Adrenal gland (tissue), 12 donors: ENCODE measurements around the gene COMMD4. TPM values are rescaled to one million over a fixed set of nuclear protein-coding genes. Genes with fewer than 3 reads are reported as not detected.
A peak's percentile ranks its signal among the peaks of the same experiment; 100 is the strongest.

Experiments
- DNase-seq, 7 donors: peaks; one replicate each; pipeline ENCODE4 v3.0.0-alpha.2; 2019 to 2020
- H3K27ac ChIP-seq, 5 donors: fragments of 200-600 bp; sonication (generic) in 4 of 5; 1 replicate in 3 of 5; 2 replicates in 2 of 5; pipeline versions ENCODE4 v1.5.1 to v1.8.0; 2016 to 2020; ENCODE audit warnings: mild to moderate bottlenecking in 1 of 5
- H3K27me3 ChIP-seq: fragments of 200-600 bp; 2 replicates; pipeline ENCODE4 v1.8.0; 2021
- H3K36me3 ChIP-seq, 2 donors: fragments of 200-600 bp; replicated peaks in 1 of 2; 1 replicate in 1 of 2; 2 replicates in 1 of 2; pipeline versions ENCODE4 v1.5.1 to v1.8.0; 2018 to 2022
- H3K4me1 ChIP-seq, 2 donors: fragments of 200-600 bp; replicated peaks in 1 of 2; 1 replicate in 1 of 2; 2 replicates in 1 of 2; pipeline versions ENCODE4 v1.5.1 to v1.8.0; 2018 to 2021
- H3K4me3 ChIP-seq, 4 donors: fragments of 200-600 bp; sonication (generic) in 3 of 4; one replicate each; pipeline ENCODE4 v1.5.1; 2016 to 2018
- H3K9me3 ChIP-seq, 3 donors: fragments of 200-600 bp; sonication (generic) in 1 of 3; replicated peaks in 1 of 3; 1 replicate in 2 of 3; 2 replicates in 1 of 3; pipeline versions ENCODE4 v1.5.1 to v1.8.0; 2016 to 2021
- POLR2A ChIP-seq, 2 donors: fragments of 450-650 bp; IDR thresholded peaks; one replicate each; pipeline ENCODE4 v1.6.1; 2017; ENCODE audit warnings: antibody characterized with exemption in 2 of 2, mild to moderate bottlenecking in 2 of 2, moderate library complexity in 1 of 2
- whole genome bisulfite sequencing, 4 donors: extraction: QIAGEN DNeasy Blood & Tissue Kit in 2 of 4; methylation state at CpG; one replicate each; pipeline versions ENCODE4 v1.1.5 to v1.1.7; 2013 to 2017; 5-methylcytosine and 5-hydroxymethylcytosine counted together
- intact Hi-C, 2 donors: fragments of 100-400 bp; cut with DNase I; formaldehyde crosslinking; loops; one replicate each; pipeline versions ENCODE4 v1.14.1 to v1.15.0; 2022 to 2023
- polyA plus RNA-seq, 3 donors: library from polyadenylated mRNA; stranded (reverse); fragments of 200-250 nt in 2 of 3; fragments of 350-450 nt in 1 of 3; fragmentation: Illumina TruSeq in 1 of 3; extraction: RNeasy Lipid Tissue Mini Kit (QIAGEN cat#74804) in 1 of 3; gene quantifications; one replicate each; pipeline ENCODE4 v1.2.3, GENCODE V29; 2013 to 2014
- total RNA-seq, 9 donors: library from RNA; depleted of rRNA in 4 of 9; stranded (reverse); fragments of >200 nt in 4 of 9; fragments of 120-200 nt in 1 of 9; fragmentation: NEBNext Ultra II Directional in 1 of 9; extraction: Animal tissue kit (Norgen Biotek cat#: 25700) in 1 of 9; gene quantifications; one replicate each; pipeline versions ENCODE4 v1.1.0 to v1.2.4, GENCODE V29; 2013 to 2023
- TF ChIP-seq, protein P1 (sequence below), 6 experiments: fragments of 450-650 bp in 4 of 6; fragments of 200-600 bp in 2 of 6; sonication (generic) in 1 of 6; IDR thresholded peaks; 1 replicate in 5 of 6; 2 replicates in 1 of 6; pipeline versions ENCODE4 v1.5.1 to v1.8.0; 2016 to 2021; ENCODE audit warnings: antibody characterized with exemption in 6 of 6, mild to moderate bottlenecking in 2 of 6, moderate library complexity in 1 of 6
- donor health status: healthy with polysubstance abuse.
- donor health status: Bipolar disorder and iron deficiency.
- donor health status: DM: yes; HTN: yes; CAD: no.
- donor health status: DM: no; HTN: no; CAD: no.
- donor health status: DM: no; HTN: no; CAD: no.
- donor health status: DM: yes; HTN: yes; CAD: no.

The COMMD4 gene
- total and polyA plus RNA-seq, 12 donors: 35.9 to 254 (median 126) TPM

DNA sequence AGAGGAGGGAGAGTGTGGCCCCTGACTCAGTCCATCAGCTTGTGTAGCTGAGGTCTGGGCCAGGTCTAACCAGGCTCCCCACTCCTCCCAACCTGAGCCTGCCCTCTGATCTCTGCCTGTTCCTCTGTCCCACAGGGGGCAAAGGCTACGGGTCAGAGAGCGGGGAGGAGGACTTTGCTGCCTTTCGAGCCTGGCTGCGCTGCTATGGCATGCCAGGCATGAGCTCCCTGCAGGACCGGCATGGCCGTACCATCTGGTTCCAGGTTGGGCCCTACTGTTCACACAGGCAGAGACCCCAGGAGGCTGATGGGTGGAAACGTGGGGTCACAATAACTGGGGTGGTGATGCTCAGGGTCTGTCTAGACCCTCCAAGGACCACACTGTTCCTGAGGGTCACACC lies 17.7 kb downstream of the COMMD4 start:
- H3K36me3 ChIP-seq: peaks cover 0 to 44% of the 10 kb centered on the region in 2 donors
- H3K27ac ChIP-seq: no peak overlapping the region
- no peaks in the 10 kb centered on the region for H3K9me3 ChIP-seq
- peaks cover 0 to 13% of the 10 kb centered on the region in 2 donors for H3K4me1 ChIP-seq
- 81 to 92% (median 86%) methylated on average over 3 to 7 of the region's 7 CpGs for WGBS, 4 donors
- TF ChIP-seq POLR2A (IDR thresholded peaks at IDR 0.05): no peak
- TF ChIP-seq, protein P1, sequence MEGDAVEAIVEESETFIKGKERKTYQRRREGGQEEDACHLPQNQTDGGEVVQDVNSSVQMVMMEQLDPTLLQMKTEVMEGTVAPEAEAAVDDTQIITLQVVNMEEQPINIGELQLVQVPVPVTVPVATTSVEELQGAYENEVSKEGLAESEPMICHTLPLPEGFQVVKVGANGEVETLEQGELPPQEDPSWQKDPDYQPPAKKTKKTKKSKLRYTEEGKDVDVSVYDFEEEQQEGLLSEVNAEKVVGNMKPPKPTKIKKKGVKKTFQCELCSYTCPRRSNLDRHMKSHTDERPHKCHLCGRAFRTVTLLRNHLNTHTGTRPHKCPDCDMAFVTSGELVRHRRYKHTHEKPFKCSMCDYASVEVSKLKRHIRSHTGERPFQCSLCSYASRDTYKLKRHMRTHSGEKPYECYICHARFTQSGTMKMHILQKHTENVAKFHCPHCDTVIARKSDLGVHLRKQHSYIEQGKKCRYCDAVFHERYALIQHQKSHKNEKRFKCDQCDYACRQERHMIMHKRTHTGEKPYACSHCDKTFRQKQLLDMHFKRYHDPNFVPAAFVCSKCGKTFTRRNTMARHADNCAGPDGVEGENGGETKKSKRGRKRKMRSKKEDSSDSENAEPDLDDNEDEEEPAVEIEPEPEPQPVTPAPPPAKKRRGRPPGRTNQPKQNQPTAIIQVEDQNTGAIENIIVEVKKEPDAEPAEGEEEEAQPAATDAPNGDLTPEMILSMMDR (IDR thresholded peaks at IDR 0.05): no peak
- no peaks in the 10 kb centered on the region for H3K27me3 ChIP-seq
- DNase-seq: peak in 1 of 7 donors; percentile 15
- H3K4me3 ChIP-seq: no peak overlapping the region
- intact Hi-C loops: no loop called here

DNA sequence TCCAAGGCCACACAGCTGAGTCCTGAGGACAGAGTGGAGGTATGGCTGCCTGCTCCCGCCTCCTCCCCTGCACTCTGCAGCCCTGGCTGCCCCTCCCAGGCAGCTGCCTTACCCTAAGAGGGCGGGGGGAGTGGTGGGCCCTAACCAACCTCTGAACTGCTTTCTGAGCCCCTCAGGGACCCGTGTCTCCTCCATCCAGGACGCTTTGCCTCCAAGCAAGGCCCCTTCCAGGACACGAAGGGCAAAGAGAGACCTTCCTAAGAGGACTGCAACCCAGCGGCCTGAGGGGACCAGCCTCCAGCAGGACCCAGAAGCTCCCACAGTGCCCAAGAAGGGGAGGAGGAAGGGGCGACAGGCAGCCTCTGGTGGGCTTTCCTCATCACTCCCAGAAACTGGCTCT lies 18.6 kb downstream of the COMMD4 start:
- DNase-seq: no peak
- peaks cover 0 to 4% of the 10 kb centered on the region in 2 donors for H3K4me1 ChIP-seq
- WGBS, 4 donors: 73 to 84% (median 80%) methylated on average over 2 to 7 of the region's 7 CpGs
- H3K4me3 ChIP-seq: no peak overlapping the region
- H3K27ac ChIP-seq: no peak overlapping the region
- TF ChIP-seq POLR2A (IDR thresholded peaks at IDR 0.05): no peak
- TF ChIP-seq, protein P1 (IDR thresholded peaks at IDR 0.05): no peak
- intact Hi-C loops: no loop called here
- peaks cover 0 to 52% of the 10 kb centered on the region in 2 donors for H3K36me3 ChIP-seq
- no peaks in the 10 kb centered on the region for H3K27me3 ChIP-seq
- no peaks in the 10 kb centered on the region for H3K9me3 ChIP-seq

DNA sequence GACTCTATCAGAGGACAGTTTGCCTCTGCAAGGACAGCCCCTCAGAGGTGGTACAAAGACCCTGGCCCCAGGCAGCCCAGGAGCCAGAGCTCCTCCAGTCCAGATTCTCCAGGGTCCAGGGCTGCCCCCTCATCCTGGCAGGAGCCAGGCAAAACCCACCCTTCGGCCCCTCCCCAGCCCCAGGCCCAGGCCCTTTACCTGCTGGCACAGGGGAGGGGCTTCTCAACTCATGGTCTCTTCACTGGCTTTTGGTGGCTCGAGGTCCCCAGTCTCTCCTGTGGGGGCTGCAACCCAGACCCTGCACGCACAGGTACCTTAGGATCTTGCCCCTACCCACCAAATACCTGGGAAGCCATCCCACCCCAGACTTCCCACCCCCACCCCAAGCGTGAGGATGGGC lies 19.5 kb downstream of the COMMD4 start:
- Histone ChIP-seq H3K4me1 (peaks cover 0 to 8% of the 10 kb centered on the region in 2 donors), H3K36me3 (peaks cover 0 to 62% of the 10 kb centered on the region in 2 donors), H3K27ac (no peak overlapping the region), H3K9me3 (no peaks in the 10 kb centered on the region), H3K4me3 (no peak overlapping the region), H3K27me3 (no peaks in the 10 kb centered on the region)
- 92 to 100% (median 92%) methylated on average over 3 to 4 of the region's 4 CpGs; no CpG with 5 or more reads in 1 of the 4 donors for WGBS, 4 donors
- intact Hi-C loops: no loop called here
- no peak for DNase-seq
- no peak for TF ChIP-seq POLR2A (IDR thresholded peaks at IDR 0.05)
- TF ChIP-seq, protein P1 (IDR thresholded peaks at IDR 0.05): no peak

DNA sequence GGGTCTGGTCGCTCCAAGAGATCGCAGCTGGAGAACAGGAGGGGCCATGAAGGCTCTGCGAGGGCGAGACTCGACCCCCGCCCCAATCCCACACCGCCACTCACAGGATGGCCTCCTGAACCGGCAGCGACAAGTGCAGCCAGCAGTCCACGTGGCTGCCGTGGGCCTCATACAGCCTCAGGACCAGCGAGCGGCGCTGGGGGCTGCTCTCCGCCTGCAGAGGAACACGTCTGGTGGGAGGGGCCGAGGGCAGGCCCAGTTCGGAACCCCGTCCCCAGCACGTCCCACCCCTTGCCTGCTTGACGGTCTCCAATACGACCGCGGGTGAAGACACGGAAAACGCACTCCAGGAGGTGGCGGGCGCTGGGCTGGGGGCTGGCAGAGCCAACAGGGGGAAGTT lies 20.1 kb downstream of the COMMD4 start:
- intact Hi-C loops: no loop called here
- TF ChIP-seq, protein P1 (IDR thresholded peaks at IDR 0.05): no peak
- TF ChIP-seq POLR2A (IDR thresholded peaks at IDR 0.05): no peak
- 83 to 92% (median 91%) methylated on average over 8 to 28 of the region's 28 CpGs for WGBS, 4 donors
- Histone ChIP-seq H3K4me3 (no peak overlapping the region), H3K4me1 (peaks cover 5 to 15% of the 10 kb centered on the region in 2 donors), H3K27ac (no peak overlapping the region), H3K36me3 (peaks cover 0 to 66% of the 10 kb centered on the region in 2 donors), H3K9me3 (no peaks in the 10 kb centered on the region), H3K27me3 (no peaks in the 10 kb centered on the region)
- DNase-seq: no peak
